Neural cell (in vitro differentiated cells): ENCODE measurements around the gene RIC3.

Experiments used
- CTCF ChIP-seq: fragments of 450-650 bp; IDR thresholded peaks from 2 replicates; pipeline ENCODE4 v1.5.1; 2014; ENCODE audit warnings: antibody characterized with exemption, mild to moderate bottlenecking, moderate library complexity; ENCODE audit not compliant: poor library complexity, severe bottlenecking
- EP300 ChIP-seq: fragments of 450-650 bp; conservative IDR thresholded peaks from 2 replicates; pipeline ENCODE4 v1.6.1; 2014; ENCODE audit warnings: antibody characterized with exemption, mild to moderate bottlenecking, moderate library complexity; ENCODE audit not compliant: poor library complexity, severe bottlenecking
- EZH2 ChIP-seq: fragments of 200-600, 300-800 bp; shearing (Covaris generic), sonication (generic); IDR thresholded peaks from 2 replicates; pipeline ENCODE4 v1.6.1; 2014; ENCODE audit warnings: antibody characterized with exemption, low read length, borderline replicate concordance, mild to moderate bottlenecking; ENCODE audit not compliant: insufficient read depth, poor library complexity, severe bottlenecking
- MXI1 ChIP-seq: fragments of 450-650 bp; conservative IDR thresholded peaks from 2 replicates; pipeline ENCODE4 v1.6.1; 2014; ENCODE audit warnings: antibody characterized with exemption, mild to moderate bottlenecking; ENCODE audit not compliant: poor library complexity, severe bottlenecking
- POLR2AphosphoS5 ChIP-seq: IDR thresholded peaks from 2 replicates; pipeline ENCODE4 v1.6.1; 2012
- RAD21 ChIP-seq: fragments of 450-650 bp; conservative IDR thresholded peaks from 2 replicates; pipeline ENCODE4 v1.6.1; 2014; ENCODE audit warnings: antibody characterized with exemption, mild to moderate bottlenecking, moderate library complexity
- SMC3 ChIP-seq: fragments of 450-650 bp; conservative IDR thresholded peaks from 2 replicates; pipeline ENCODE4 v1.6.1; 2014; ENCODE audit warnings: antibody characterized with exemption, mild to moderate bottlenecking, moderate library complexity; ENCODE audit not compliant: poor library complexity
- TAF1 ChIP-seq: IDR thresholded peaks from 2 replicates; pipeline ENCODE4 v1.6.1; 2012; ENCODE audit warnings: low read depth

- TF ChIP-seq TAF1 (no peak), RAD21 (no peak), CTCF (no peak), POLR2AphosphoS5 (no peak), EP300 (no peak), MXI1 (no peak), EZH2 (no peak), SMC3 (no peak)
These were observed 103.8 kb downstream of the RIC3 start for GRCh38 chr11:8065031-8065430.
